ENCODE results near the gene MCOLN1.

DNA sequence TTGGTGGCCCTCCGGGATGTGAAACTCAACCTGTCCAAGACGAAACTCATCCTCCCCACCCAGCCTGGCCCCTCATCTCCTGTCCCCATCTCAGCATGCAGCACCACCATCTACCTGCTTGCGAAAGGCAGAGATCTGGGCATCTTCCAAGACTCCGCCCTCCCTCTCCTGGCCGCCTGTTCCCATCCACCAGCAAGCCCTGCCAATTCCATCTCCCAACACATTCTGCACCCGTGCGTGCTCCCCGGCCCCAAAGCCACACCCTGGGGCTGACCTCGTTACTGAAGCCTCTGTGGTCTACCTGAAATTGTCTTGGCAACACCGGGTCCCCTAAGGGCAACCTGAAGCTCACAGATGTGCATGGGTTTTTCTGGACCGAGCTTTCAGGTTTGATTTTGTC is 60.0 kb downstream of the MCOLN1 start:
- TF ChIP-seq, protein P1, sequence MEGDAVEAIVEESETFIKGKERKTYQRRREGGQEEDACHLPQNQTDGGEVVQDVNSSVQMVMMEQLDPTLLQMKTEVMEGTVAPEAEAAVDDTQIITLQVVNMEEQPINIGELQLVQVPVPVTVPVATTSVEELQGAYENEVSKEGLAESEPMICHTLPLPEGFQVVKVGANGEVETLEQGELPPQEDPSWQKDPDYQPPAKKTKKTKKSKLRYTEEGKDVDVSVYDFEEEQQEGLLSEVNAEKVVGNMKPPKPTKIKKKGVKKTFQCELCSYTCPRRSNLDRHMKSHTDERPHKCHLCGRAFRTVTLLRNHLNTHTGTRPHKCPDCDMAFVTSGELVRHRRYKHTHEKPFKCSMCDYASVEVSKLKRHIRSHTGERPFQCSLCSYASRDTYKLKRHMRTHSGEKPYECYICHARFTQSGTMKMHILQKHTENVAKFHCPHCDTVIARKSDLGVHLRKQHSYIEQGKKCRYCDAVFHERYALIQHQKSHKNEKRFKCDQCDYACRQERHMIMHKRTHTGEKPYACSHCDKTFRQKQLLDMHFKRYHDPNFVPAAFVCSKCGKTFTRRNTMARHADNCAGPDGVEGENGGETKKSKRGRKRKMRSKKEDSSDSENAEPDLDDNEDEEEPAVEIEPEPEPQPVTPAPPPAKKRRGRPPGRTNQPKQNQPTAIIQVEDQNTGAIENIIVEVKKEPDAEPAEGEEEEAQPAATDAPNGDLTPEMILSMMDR (conservative IDR thresholded peaks at IDR 0.05; ENCODE audit: low read depth in 2 of 2): no peak
- TF ChIP-seq POLR2AphosphoS5 (IDR thresholded peaks at IDR 0.05; ENCODE audit: low read depth) (no peak), EZH2phosphoT487 (IDR thresholded peaks at IDR 0.05; ENCODE audit: unreplicated experiment) (no peak), CREB1 (CRISPR knock-in tag; IDR thresholded peaks at IDR 0.05; ENCODE audit: low read depth) (no peak), EZH2 (IDR thresholded peaks at IDR 0.05; ENCODE audit: low read depth, unreplicated experiment) (no peak), JUNB (IDR thresholded peaks at IDR 0.05; ENCODE audit: unreplicated experiment) (no peak), ZNF114 (CRISPR knock-in tag; IDR thresholded peaks at IDR 0.05) (no peak), STAT1 (IDR thresholded peaks at IDR 0.05; ENCODE audit: unreplicated experiment) (no peak), NANOG (IDR thresholded peaks at IDR 0.05; ENCODE audit: borderline replicate concordance) (no peak)
- TF ChIP-seq, protein P2, sequence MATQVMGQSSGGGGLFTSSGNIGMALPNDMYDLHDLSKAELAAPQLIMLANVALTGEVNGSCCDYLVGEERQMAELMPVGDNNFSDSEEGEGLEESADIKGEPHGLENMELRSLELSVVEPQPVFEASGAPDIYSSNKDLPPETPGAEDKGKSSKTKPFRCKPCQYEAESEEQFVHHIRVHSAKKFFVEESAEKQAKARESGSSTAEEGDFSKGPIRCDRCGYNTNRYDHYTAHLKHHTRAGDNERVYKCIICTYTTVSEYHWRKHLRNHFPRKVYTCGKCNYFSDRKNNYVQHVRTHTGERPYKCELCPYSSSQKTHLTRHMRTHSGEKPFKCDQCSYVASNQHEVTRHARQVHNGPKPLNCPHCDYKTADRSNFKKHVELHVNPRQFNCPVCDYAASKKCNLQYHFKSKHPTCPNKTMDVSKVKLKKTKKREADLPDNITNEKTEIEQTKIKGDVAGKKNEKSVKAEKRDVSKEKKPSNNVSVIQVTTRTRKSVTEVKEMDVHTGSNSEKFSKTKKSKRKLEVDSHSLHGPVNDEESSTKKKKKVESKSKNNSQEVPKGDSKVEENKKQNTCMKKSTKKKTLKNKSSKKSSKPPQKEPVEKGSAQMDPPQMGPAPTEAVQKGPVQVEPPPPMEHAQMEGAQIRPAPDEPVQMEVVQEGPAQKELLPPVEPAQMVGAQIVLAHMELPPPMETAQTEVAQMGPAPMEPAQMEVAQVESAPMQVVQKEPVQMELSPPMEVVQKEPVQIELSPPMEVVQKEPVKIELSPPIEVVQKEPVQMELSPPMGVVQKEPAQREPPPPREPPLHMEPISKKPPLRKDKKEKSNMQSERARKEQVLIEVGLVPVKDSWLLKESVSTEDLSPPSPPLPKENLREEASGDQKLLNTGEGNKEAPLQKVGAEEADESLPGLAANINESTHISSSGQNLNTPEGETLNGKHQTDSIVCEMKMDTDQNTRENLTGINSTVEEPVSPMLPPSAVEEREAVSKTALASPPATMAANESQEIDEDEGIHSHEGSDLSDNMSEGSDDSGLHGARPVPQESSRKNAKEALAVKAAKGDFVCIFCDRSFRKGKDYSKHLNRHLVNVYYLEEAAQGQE (IDR thresholded peaks at IDR 0.05; ENCODE audit: unreplicated experiment): no peak
- TF ChIP-seq, protein P3, sequence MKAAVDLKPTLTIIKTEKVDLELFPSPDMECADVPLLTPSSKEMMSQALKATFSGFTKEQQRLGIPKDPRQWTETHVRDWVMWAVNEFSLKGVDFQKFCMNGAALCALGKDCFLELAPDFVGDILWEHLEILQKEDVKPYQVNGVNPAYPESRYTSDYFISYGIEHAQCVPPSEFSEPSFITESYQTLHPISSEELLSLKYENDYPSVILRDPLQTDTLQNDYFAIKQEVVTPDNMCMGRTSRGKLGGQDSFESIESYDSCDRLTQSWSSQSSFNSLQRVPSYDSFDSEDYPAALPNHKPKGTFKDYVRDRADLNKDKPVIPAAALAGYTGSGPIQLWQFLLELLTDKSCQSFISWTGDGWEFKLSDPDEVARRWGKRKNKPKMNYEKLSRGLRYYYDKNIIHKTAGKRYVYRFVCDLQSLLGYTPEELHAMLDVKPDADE (IDR thresholded peaks at IDR 0.05): no peak

All from GM23338 (cell line).